Body of pancreas (tissue), 4 donors: Measurements from ENCODE around the gene PTPRB. TPM values are rescaled to one million over a fixed set of nuclear protein-coding genes. Genes with fewer than 3 reads are reported as not detected.

ENCODE experiments used
- ATAC-seq: fragments of 150-250 bp; one replicate; pipeline ENCODE4 v1.9.1; 2016
- DNase-seq, 4 donors: peaks; one replicate each; pipeline ENCODE4 v3.0.0-alpha.2; 2019
- H3K27ac ChIP-seq, 4 donors: fragments of 200-600 bp; sonication (generic); 1 replicate in 3 of 4; 2 replicates in 1 of 4; pipeline versions ENCODE4 v1.5.1 to v1.6.1; 2016 to 2019; ENCODE audit warnings: mild to moderate bottlenecking in 1 of 4, mixed read lengths in 1 of 4, moderate library complexity in 1 of 4
- H3K27me3 ChIP-seq, 2 donors: fragments of 200-600 bp; sonication (generic); one replicate each; pipeline ENCODE4 v1.6.0; 2016; ENCODE audit warnings: mild to moderate bottlenecking in 1 of 2
- H3K36me3 ChIP-seq, 2 donors: fragments of 200-600 bp; sonication (generic); replicated peaks in 1 of 2; 2 replicates each; pipeline ENCODE4 v1.5.1; 2016; ENCODE audit warnings: low read depth in 2 of 2; ENCODE audit not compliant: insufficient read depth in 1 of 2
- H3K4me1 ChIP-seq: fragments of 200-600 bp; sonication (generic); one replicate; pipeline ENCODE4 v1.6.0; 2016
- H3K4me3 ChIP-seq, 2 donors: fragments of 200-600 bp; sonication (generic); 1 replicate in 1 of 2; 2 replicates in 1 of 2; pipeline ENCODE4 v1.5.1; 2016 to 2019
- H3K9me3 ChIP-seq, 3 donors: fragments of 200-600 bp; sonication (generic); 1 replicate in 2 of 3; 2 replicates in 1 of 3; pipeline ENCODE4 v1.5.1; 2016
- POLR2A ChIP-seq, 3 donors: fragments of 450-650 bp; IDR thresholded peaks; one replicate each; pipeline ENCODE4 v1.6.1; 2016; ENCODE audit warnings: antibody characterized with exemption in 3 of 3, mild to moderate bottlenecking in 2 of 3
- WGBS, 2 donors: methylation state at CpG; one replicate each; pipeline ENCODE4 v1.1.5; 2017; 5-methylcytosine and 5-hydroxymethylcytosine counted together
- intact Hi-C: fragments of 100-400 bp; cut with DNase I; formaldehyde crosslinking; loops from one replicate; pipeline ENCODE4 v1.15.1; 2023
- total RNA-seq, 2 donors: library from RNA; depleted of rRNA; stranded (reverse); fragments of >200 nt; gene quantifications; one replicate each; pipeline ENCODE4 v1.1.0, GENCODE V29; 2016
- TF ChIP-seq, protein P1 (sequence below), 7 experiments: fragments of 450-650 bp in 4 of 7; fragments of 200-600 bp in 3 of 7; sonication (generic) in 3 of 7; IDR thresholded peaks; one replicate each; pipeline ENCODE4 v1.5.1; 2016 to 2019; ENCODE audit warnings: antibody characterized with exemption in 7 of 7

PTPRB gene
- total RNA-seq, 2 donors from 2014 or later: 4.9 to 9.9 TPM

- Histone ChIP-seq H3K4me3 (no peak overlapping the region), H3K27me3 (no peaks in the 10 kb centered on the region), H3K36me3 (no peaks in the 10 kb centered on the region), H3K4me1 (no peaks in the 10 kb centered on the region), H3K27ac (no peak overlapping the region), H3K9me3 (no peaks in the 10 kb centered on the region)
- WGBS, 2 donors: 52 to 69% methylated on average over 5 of the region's 5 CpGs
- ATAC-seq (no peak), DNase-seq (no peak)
- intact Hi-C loops: no loop called here
- TF ChIP-seq, protein P1, sequence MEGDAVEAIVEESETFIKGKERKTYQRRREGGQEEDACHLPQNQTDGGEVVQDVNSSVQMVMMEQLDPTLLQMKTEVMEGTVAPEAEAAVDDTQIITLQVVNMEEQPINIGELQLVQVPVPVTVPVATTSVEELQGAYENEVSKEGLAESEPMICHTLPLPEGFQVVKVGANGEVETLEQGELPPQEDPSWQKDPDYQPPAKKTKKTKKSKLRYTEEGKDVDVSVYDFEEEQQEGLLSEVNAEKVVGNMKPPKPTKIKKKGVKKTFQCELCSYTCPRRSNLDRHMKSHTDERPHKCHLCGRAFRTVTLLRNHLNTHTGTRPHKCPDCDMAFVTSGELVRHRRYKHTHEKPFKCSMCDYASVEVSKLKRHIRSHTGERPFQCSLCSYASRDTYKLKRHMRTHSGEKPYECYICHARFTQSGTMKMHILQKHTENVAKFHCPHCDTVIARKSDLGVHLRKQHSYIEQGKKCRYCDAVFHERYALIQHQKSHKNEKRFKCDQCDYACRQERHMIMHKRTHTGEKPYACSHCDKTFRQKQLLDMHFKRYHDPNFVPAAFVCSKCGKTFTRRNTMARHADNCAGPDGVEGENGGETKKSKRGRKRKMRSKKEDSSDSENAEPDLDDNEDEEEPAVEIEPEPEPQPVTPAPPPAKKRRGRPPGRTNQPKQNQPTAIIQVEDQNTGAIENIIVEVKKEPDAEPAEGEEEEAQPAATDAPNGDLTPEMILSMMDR (IDR thresholded peaks at IDR 0.05): no peak
Observed at GRCh38 chr12:70627677-70628076, 9.6 kb downstream of the PTPRB start.

- H3K4me1 ChIP-seq: no peaks in the 10 kb centered on the region
- TF ChIP-seq, protein P1 (IDR thresholded peaks at IDR 0.05): no peak
- TF ChIP-seq POLR2A (IDR thresholded peaks at IDR 0.05): no peak
- H3K4me3 ChIP-seq: no peak overlapping the region
- H3K27me3 ChIP-seq: no peaks in the 10 kb centered on the region
- H3K27ac ChIP-seq: no peak overlapping the region
- no peaks in the 10 kb centered on the region for H3K9me3 ChIP-seq
- no peak for ATAC-seq
- no peaks in the 10 kb centered on the region for H3K36me3 ChIP-seq
- 73 to 80% methylated on average over 3 of the region's 3 CpGs for WGBS, 2 donors
- DNase-seq: no peak
- intact Hi-C loops: no loop called here
Observed at GRCh38 chr12:70626180-70626579, 11.0 kb downstream of the PTPRB start.

GRCh38 chr12:70619471-70620152, 17.6 kb downstream of the PTPRB start:
- intact Hi-C loops: no loop called here
- TF ChIP-seq POLR2A (IDR thresholded peaks at IDR 0.05): no peak
- TF ChIP-seq, protein P1 (IDR thresholded peaks at IDR 0.05): no peak
- Histone ChIP-seq H3K4me3 (no peak overlapping the region), H3K27ac (no peak overlapping the region), H3K36me3 (no peaks in the 10 kb centered on the region), H3K4me1 (no peaks in the 10 kb centered on the region), H3K9me3 (no peaks in the 10 kb centered on the region), H3K27me3 (no peaks in the 10 kb centered on the region)
- DNase-seq (no peak), ATAC-seq (no peak)
- 69 to 73% methylated on average over 5 of the region's 5 CpGs for WGBS, 2 donors

GRCh38 chr12:70618371-70618770, 18.9 kb downstream of the PTPRB start:
- TF ChIP-seq POLR2A (IDR thresholded peaks at IDR 0.05): no peak
- TF ChIP-seq, protein P1 (IDR thresholded peaks at IDR 0.05): no peak
- intact Hi-C loops: no loop called here
- Histone ChIP-seq H3K27me3 (no peaks in the 10 kb centered on the region), H3K4me1 (no peaks in the 10 kb centered on the region), H3K27ac (no peak overlapping the region), H3K36me3 (no peaks in the 10 kb centered on the region), H3K4me3 (no peak overlapping the region), H3K9me3 (no peaks in the 10 kb centered on the region)
- WGBS, 2 donors: 77 to 87% methylated on average over 4 of the region's 4 CpGs
- ATAC-seq (no peak), DNase-seq (no peak)

DNA sequence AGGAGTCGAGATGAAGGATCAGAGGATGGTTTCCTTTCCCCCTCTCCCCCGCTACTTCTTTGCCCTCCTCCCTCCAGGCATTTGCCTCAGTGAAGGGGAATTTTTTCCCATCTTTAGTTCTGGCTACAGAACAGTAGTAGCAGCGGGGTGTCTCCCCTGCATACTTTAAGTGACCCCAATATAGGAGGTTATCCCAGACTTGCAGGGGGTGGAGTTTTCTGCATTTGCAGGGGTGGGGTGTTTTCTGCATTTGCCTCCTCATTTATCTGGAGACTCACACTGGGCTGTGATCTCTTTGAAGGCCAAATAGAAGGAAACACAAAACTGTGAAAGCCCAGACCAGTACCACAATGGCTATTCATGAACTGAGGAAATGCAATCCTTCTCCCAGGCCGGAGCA, 19.8 kb downstream of the PTPRB start:
- no peaks in the 10 kb centered on the region for H3K36me3 ChIP-seq
- DNase-seq: no peak
- WGBS, 2 donors: 62 to 80% methylated on average over 4 of the region's 4 CpGs
- H3K27me3 ChIP-seq: no peaks in the 10 kb centered on the region
- H3K4me3 ChIP-seq: no peak overlapping the region
- no peaks in the 10 kb centered on the region for H3K4me1 ChIP-seq
- intact Hi-C loops: no loop called here
- ATAC-seq: no peak
- no peaks in the 10 kb centered on the region for H3K9me3 ChIP-seq
- no peak overlapping the region for H3K27ac ChIP-seq
- TF ChIP-seq POLR2A (IDR thresholded peaks at IDR 0.05): no peak
- TF ChIP-seq, protein P1 (IDR thresholded peaks at IDR 0.05): no peak
